H1 (cell line): Measurements from ENCODE around the gene SGPP2. TPM values are rescaled to one million over a fixed set of nuclear protein-coding genes. Genes with fewer than 3 reads are reported as not detected.
A peak's percentile ranks its signal among the peaks of the same experiment; 100 is the strongest.

ENCODE experiments used
- CTCF ChIA-PET: fragments of 300-600 bp; sonication (Branson Sonifier 250); formaldehyde crosslinking; loops from one replicate; lab custom pipeline; 2021; ENCODE audit not compliant: partially characterized antibody; lab: Charles Lee
- POLR2A ChIA-PET: fragments of 300-600 bp; sonication (Branson Sonifier 250); formaldehyde crosslinking; loops from one replicate; lab custom pipeline; 2021; ENCODE audit warnings: inconsistent platforms; ENCODE audit not compliant: partially characterized antibody; lab: Charles Lee
- DNase-seq, 2 experiments: peaks; one replicate each; pipeline versions ENCODE4 v3.0.0 to v3.0.0-alpha.2; 2010 to 2022; ENCODE audit warnings: low spot score in 2 of 2, low read depth in 1 of 2, mixed read lengths in 1 of 2
- FAIRE-seq: peaks from 2 replicates; lab custom pipeline; 2011; peaks lifted over from hg19 to GRCh38; lab: Jason Lieb, UNC
- H2AFZ ChIP-seq: 2 replicates; pipeline ENCODE4 v1.8.1; 2012; ENCODE audit warnings: low read length, inconsistent platforms
- H2AK5ac ChIP-seq: 2 replicates; pipeline ENCODE4 v1.6.1; 2013; ENCODE audit warnings: low read depth, low read length
- H2BK120ac ChIP-seq: replicated peaks from 2 replicates; pipeline ENCODE3; 2013; ENCODE audit warnings: low read depth, low read length, inconsistent platforms
- H2BK12ac ChIP-seq: 2 replicates; pipeline ENCODE4 v1.6.1; 2013; ENCODE audit warnings: low read depth, low read length
- H2BK15ac ChIP-seq: 2 replicates; pipeline ENCODE4 v1.6.1; 2013; ENCODE audit warnings: low read length
- H2BK20ac ChIP-seq: 2 replicates; pipeline ENCODE4 v1.6.1; 2013; ENCODE audit warnings: low read length
- H2BK5ac ChIP-seq: 2 replicates; pipeline ENCODE4 v1.6.1; 2013; ENCODE audit warnings: low read depth, low read length
- H3K14ac ChIP-seq: 2 replicates; pipeline ENCODE4 v1.6.1; 2013; ENCODE audit warnings: inconsistent platforms; ENCODE audit not compliant: insufficient read length
- H3K18ac ChIP-seq: 2 replicates; pipeline ENCODE4 v1.6.1; 2013; ENCODE audit warnings: low read length; ENCODE audit errors: extremely low read depth
- H3K23ac ChIP-seq: 2 replicates; pipeline ENCODE4 v1.6.1; 2013; ENCODE audit warnings: inconsistent platforms; ENCODE audit not compliant: insufficient read length
- H3K23me2 ChIP-seq: 2 replicates; pipeline ENCODE4 v1.6.1; 2013; ENCODE audit warnings: low read depth, low read length
- H3K27ac ChIP-seq: 2 replicates; pipeline ENCODE4 v1.6.1; 2011; ENCODE audit warnings: low read depth, low read length, inconsistent platforms
- H3K27me3 ChIP-seq, 4 experiments: replicated peaks in 1 of 4; 1 replicate in 1 of 4; 2 replicates in 3 of 4; pipeline versions ENCODE4 v1.6.1 to v1.8.1; 2011 to 2013; ENCODE audit warnings: low read length in 3 of 4, mild to moderate bottlenecking in 3 of 4, inconsistent platforms in 2 of 4, mixed read lengths in 2 of 4, moderate library complexity in 1 of 4; ENCODE audit not compliant: control insufficient read depth in 3 of 4, insufficient read depth in 3 of 4; ENCODE audit errors: extremely low read depth in 1 of 4
- H3K36me3 ChIP-seq, 4 experiments: 2 replicates each; pipeline versions ENCODE4 v1.6.1 to v1.8.1; 2011 to 2013; ENCODE audit warnings: mild to moderate bottlenecking in 4 of 4, low read length in 3 of 4, moderate library complexity in 2 of 4, control low read depth in 1 of 4, inconsistent platforms in 1 of 4; ENCODE audit not compliant: insufficient read depth in 4 of 4, control insufficient read depth in 2 of 4
- H3K4ac ChIP-seq: replicated peaks from 2 replicates; pipeline ENCODE3; 2013; ENCODE audit warnings: low read length, low read depth, mixed read lengths, inconsistent platforms; ENCODE audit not compliant: insufficient read length
- H3K4me1 ChIP-seq, 4 experiments: replicated peaks in 1 of 4; 1 replicate in 1 of 4; 2 replicates in 3 of 4; pipeline versions ENCODE4 v1.6.1 to v1.8.1; 2011 to 2013; ENCODE audit warnings: low read length in 3 of 4, inconsistent platforms in 2 of 4, mixed read lengths in 1 of 4; ENCODE audit not compliant: insufficient read depth in 4 of 4, control insufficient read depth in 3 of 4
- H3K4me2 ChIP-seq, 2 experiments: 2 replicates each; pipeline versions ENCODE4 v1.6.1 to v1.8.1; 2011 to 2013; ENCODE audit warnings: low read depth in 2 of 2, low read length in 2 of 2, control low read depth in 1 of 2, inconsistent platforms in 1 of 2, mild to moderate bottlenecking in 1 of 2; ENCODE audit not compliant: insufficient read depth in 1 of 2
- H3K4me3 ChIP-seq, 4 experiments: fragments of 200-600, 300-600 bp in 1 of 4; sonication (generic), shearing (Covaris generic), sonication (Bioruptor Twin) in 1 of 4; 2 replicates each; pipeline versions ENCODE4 v1.5.1 to v1.8.1; 2011 to 2016; ENCODE audit warnings: low read length in 4 of 4, low read depth in 3 of 4, control low read depth in 2 of 4, inconsistent platforms in 2 of 4, mild to moderate bottlenecking in 2 of 4, mixed read lengths in 1 of 4, moderate library complexity in 1 of 4; ENCODE audit not compliant: insufficient read depth in 2 of 4; ENCODE audit errors: extremely low read depth in 1 of 4
- H3K56ac ChIP-seq: replicated peaks from 2 replicates; pipeline ENCODE3; 2013; ENCODE audit warnings: low read depth, mild to moderate bottlenecking, mixed read lengths, low read length, inconsistent platforms; ENCODE audit not compliant: insufficient read length
- H3K79me1 ChIP-seq: 2 replicates; pipeline ENCODE4 v1.6.1; 2013; ENCODE audit warnings: low read depth, low read length, control low read depth
- H3K79me2 ChIP-seq, 2 experiments: 2 replicates each; pipeline versions ENCODE4 v1.6.1 to v1.8.1; 2012 to 2013; ENCODE audit warnings: low read length in 2 of 2, mild to moderate bottlenecking in 2 of 2, inconsistent platforms in 1 of 2; ENCODE audit not compliant: insufficient read depth in 2 of 2, control insufficient read depth in 1 of 2
- H3K9ac ChIP-seq, 4 experiments: replicated peaks in 1 of 4; 1 replicate in 1 of 4; 2 replicates in 3 of 4; pipeline versions ENCODE4 v1.6.1 to v1.8.1; 2011 to 2013; ENCODE audit warnings: low read depth in 3 of 4, low read length in 3 of 4, control low read depth in 2 of 4, mild to moderate bottlenecking in 2 of 4, moderate library complexity in 2 of 4, inconsistent platforms in 1 of 4; ENCODE audit errors: extremely low read depth in 1 of 4
- H3K9me3 ChIP-seq, 2 experiments: 2 replicates each; pipeline versions ENCODE4 v1.6.1 to v1.8.1; 2012 to 2013; ENCODE audit warnings: mild to moderate bottlenecking in 2 of 2, moderate library complexity in 2 of 2, control low read depth in 1 of 2, inconsistent platforms in 1 of 2, low read depth in 1 of 2, low read length in 1 of 2, mixed read lengths in 1 of 2; ENCODE audit not compliant: insufficient read depth in 2 of 2
- H4K20me1 ChIP-seq, 2 experiments: replicated peaks in 1 of 2; 2 replicates each; pipeline versions ENCODE3 to v1.8.1; 2011 to 2013; ENCODE audit warnings: inconsistent platforms in 2 of 2, low read length in 2 of 2, mild to moderate bottlenecking in 1 of 2; ENCODE audit not compliant: insufficient read depth in 2 of 2, control insufficient read depth in 1 of 2
- H4K5ac ChIP-seq: 2 replicates; pipeline ENCODE4 v1.6.1; 2013; ENCODE audit warnings: low read length, low read depth, mixed read lengths, inconsistent platforms; ENCODE audit not compliant: insufficient read length
- H4K8ac ChIP-seq: 2 replicates; pipeline ENCODE4 v1.8.0; 2013; ENCODE audit warnings: mild to moderate bottlenecking, moderate library complexity, low read length, inconsistent platforms; ENCODE audit not compliant: insufficient read depth; ENCODE audit errors: extremely low read depth
- H4K91ac ChIP-seq: replicated peaks from 2 replicates; pipeline ENCODE3; 2013; ENCODE audit warnings: low read length, mixed read lengths, inconsistent platforms; ENCODE audit not compliant: insufficient read length
- CBX8 ChIP-seq: fragments of 300-800, 300-1000 bp; sonication (generic); IDR thresholded peaks from 2 replicates; pipeline ENCODE4 v1.7.1; 2016; ENCODE audit warnings: low read depth, low read length, borderline replicate concordance
- CHD1 ChIP-seq: IDR thresholded peaks from 2 replicates; pipeline ENCODE4 v1.6.1; 2012; ENCODE audit warnings: low read depth, low read length, improper control_type of control experiment
- RFX5 ChIP-seq: IDR thresholded peaks from 2 replicates; pipeline ENCODE4 v1.6.1; 2011; ENCODE audit warnings: low read depth, low read length, improper control_type of control experiment, borderline replicate concordance
- SP4 ChIP-seq: IDR thresholded peaks from 2 replicates; pipeline ENCODE4 v1.6.1; 2012; ENCODE audit warnings: low read length, inconsistent platforms
- SRF ChIP-seq: IDR thresholded peaks from 2 replicates; pipeline ENCODE4 v1.6.1; 2011; ENCODE audit warnings: mild to moderate bottlenecking, low read depth, low read length, moderate library complexity
- TAF1 ChIP-seq: IDR thresholded peaks from 2 replicates; pipeline ENCODE4 v1.6.1; 2011; ENCODE audit warnings: mild to moderate bottlenecking, low read depth, low read length
- TAF7 ChIP-seq: optimal IDR thresholded peaks from 2 replicates; pipeline ENCODE3; 2011; ENCODE audit warnings: low read depth, mild to moderate bottlenecking, inconsistent platforms, low read length, moderate library complexity, borderline replicate concordance
- TBP ChIP-seq: IDR thresholded peaks from 2 replicates; pipeline ENCODE4 v1.6.1; 2011; ENCODE audit warnings: low read depth, low read length, improper control_type of control experiment
- WGBS, 2 experiments: shearing (Covaris generic) in 1 of 2; methylation state at CpG; one replicate each; pipeline versions ENCODE4 v1.1.6 to v1.1.7; 2013 to 2015; ENCODE audit warnings: low lambda C conversion rate in 2 of 2, mixed read lengths in 2 of 2, inconsistent platforms in 1 of 2, low coverage in 1 of 2, missing lambda C conversion rate in 1 of 2; ENCODE audit not compliant: insufficient replicate concordance in 2 of 2, insufficient coverage in 1 of 2, insufficient read length in 1 of 2; ENCODE audit errors: extremely low coverage in 1 of 2, missing lambda C conversion rate in 1 of 2; 5-methylcytosine and 5-hydroxymethylcytosine counted together
- polyA plus RNA-seq, 7 experiments: library from polyadenylated mRNA; depleted of rRNA in 3 of 7; stranded (reverse) in 5 of 7; unstranded in 2 of 7; fragments of >200 nt in 5 of 7; fragments of 200-250 nt in 2 of 7; gene quantifications; 1 replicate in 5 of 7; 2 replicates in 1 of 7; 4 replicates in 1 of 7; pipeline versions ENCODE4 v1.2.1 to v1.2.3, GENCODE V29; 2011 to 2013; ENCODE audit warnings: missing spikeins in 2 of 7, mixed read lengths in 2 of 7
- total RNA-seq: library from RNA; stranded (reverse); fragmentation: NEBNext Ultra II Directional; extraction: Animal tissue kit (Norgen Biotek cat#: 25700); gene quantifications from 2 replicates; pipeline ENCODE4 v1.2.1, GENCODE V29; 2021

Gene SGPP2
- total and polyA plus RNA-seq, 2 of the 8 experiments (the other 6 are each of a cell fraction or from before 2014, with no cell fraction given): 0.29 TPM; not detected in 1

DNA sequence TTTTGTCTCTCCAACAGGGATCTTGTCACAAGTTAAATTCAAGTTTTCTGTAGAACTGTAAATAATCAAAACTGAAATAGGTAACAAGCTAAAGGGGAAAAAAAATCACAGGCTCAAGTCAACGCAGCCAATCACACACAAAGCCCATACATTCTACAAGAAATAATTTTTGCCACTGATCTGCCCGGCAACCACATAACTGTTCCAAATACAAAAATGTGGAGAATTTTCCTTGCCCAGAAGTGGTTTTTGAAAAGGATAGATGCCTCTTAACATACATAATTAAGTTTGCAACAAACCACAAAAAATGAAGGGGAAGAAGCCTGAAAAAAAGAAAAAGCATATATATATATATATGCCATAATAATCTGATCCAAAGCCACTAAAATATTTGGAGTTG, 171.2 kb downstream of the SGPP2 start:
- 89% methylated on average over 2 of the region's 2 CpGs; no CpG with 5 or more reads in 1 of the 2 experiments for WGBS, 2 experiments
- no peak overlapping the region for H3K27ac ChIP-seq
- H3K79me1 ChIP-seq: no peaks in the 10 kb centered on the region; the same call in 1 of the 2 replicates
- no peak overlapping the region for H2AK5ac ChIP-seq
- H3K9ac ChIP-seq: no peak overlapping the region
- ChIA-PET CTCF (interaction anchor here (2.1 to 2.2 kb wide), 2 partner anchors 12 to 16 kb away, joined by 10 read pairs; no protein-coding TSS in a partner anchor), POLR2A (interaction anchor here (1.1 kb wide), 1 partner anchor 17 kb away, joined by 4 read pairs; no protein-coding TSS in a partner anchor)
- FAIRE-seq: no peak
- no peak overlapping the region for H3K4ac ChIP-seq
- H4K8ac ChIP-seq: no peak overlapping the region
- no peak overlapping the region for H4K91ac ChIP-seq
- no peak overlapping the region for H2BK15ac ChIP-seq
- no peak overlapping the region for H2BK5ac ChIP-seq
- no peaks in the 10 kb centered on the region for H3K9me3 ChIP-seq
- no peak overlapping the region for H3K56ac ChIP-seq
- no peaks in the 10 kb centered on the region for H3K27me3 ChIP-seq
- no peak for DNase-seq
- H3K14ac ChIP-seq: no peak overlapping the region
- TF ChIP-seq CBX8: no peak
- 0 out of 2 replicates have a peak, but pooled peaks have one; percentile 38 for TF ChIP-seq RFX5
- no peak for TF ChIP-seq CHD1
- no peak for TF ChIP-seq TAF1
- no peak for TF ChIP-seq SRF
- TF ChIP-seq TAF7: no peak
- no peak for TF ChIP-seq SP4
- TF ChIP-seq TBP: no peak
- no peak overlapping the region for H2AFZ ChIP-seq
- no peak overlapping the region for H4K5ac ChIP-seq
- peaks cover 6 to 43% (median 13%) of the 10 kb centered on the region in 4 experiments; a peak in 6 of 8 replicates for H3K36me3 ChIP-seq
- no peak overlapping the region for H2BK20ac ChIP-seq
- H2BK120ac ChIP-seq: no peak overlapping the region
- no peak overlapping the region for H3K4me3 ChIP-seq
- H4K20me1 ChIP-seq: peaks cover 0 to 2% of the 10 kb centered on the region in 2 experiments
- H3K18ac ChIP-seq: no peak overlapping the region
- no peaks in the 10 kb centered on the region for H3K23me2 ChIP-seq
- no peaks in the 10 kb centered on the region for H3K4me1 ChIP-seq
- no peak overlapping the region for H3K23ac ChIP-seq
- no peaks in the 10 kb centered on the region for H3K79me2 ChIP-seq
- H3K4me2 ChIP-seq: no peak overlapping the region
- H2BK12ac ChIP-seq: no peak overlapping the region
